GM12801 (cell line): ENCODE data around the gene TMX2.

Source experiments
- CTCF ChIP-seq: IDR thresholded peaks from one replicate; pipeline ENCODE4 v1.5.1; 2011; ENCODE audit warnings: control low read depth; ENCODE audit not compliant: insufficient read length; ENCODE audit errors: extremely low read depth

TMX2 gene

GRCh38 chr11:57763568-57763967 is 51.2 kb downstream of the TMX2 start:
- TF ChIP-seq CTCF: no peak

- no peak for TF ChIP-seq CTCF
Measured at GRCh38 chr11:57764021-57764420, 51.6 kb downstream of the TMX2 start.

GRCh38 chr11:57764566-57764965 is 52.2 kb downstream of the TMX2 start:
- no peak for TF ChIP-seq CTCF

GRCh38 chr11:57764972-57765371 is 52.6 kb downstream of the TMX2 start:
- no peak for TF ChIP-seq CTCF

- TF ChIP-seq CTCF: no peak
Measured at GRCh38 chr11:57770793-57771192, 58.4 kb downstream of the TMX2 start.

- TF ChIP-seq CTCF: no peak
Measured at GRCh38 chr11:57771365-57771764, 59.0 kb downstream of the TMX2 start.

- TF ChIP-seq CTCF: no peak
Measured at GRCh38 chr11:57772562-57772961, 60.2 kb downstream of the TMX2 start.
